ENCODE measurements around the gene PJA2.

GRCh38 chr5:109350537-109351270, 59.1 kb downstream of the PJA2 start:
- TF ChIP-seq MAX (IDR thresholded peaks at IDR 0.05) (no peak), CTCF (IDR thresholded peaks at IDR 0.05; ENCODE audit: low read depth, low read length, missing input control) (no peak), FOXA1 (IDR thresholded peaks at IDR 0.05) (no peak), RAD21 (IDR thresholded peaks at IDR 0.05) (no peak), YY1 (IDR thresholded peaks at IDR 0.05) (no peak), TAF1 (conservative IDR thresholded peaks at IDR 0.05) (no peak)
